HL-60 (cell line): Measurements from ENCODE around the gene TBX10.

ENCODE experiments used
- CTCF ChIP-seq: IDR thresholded peaks from one replicate; pipeline ENCODE4 v1.5.1; 2011; ENCODE audit warnings: low read length, control low read depth, inconsistent platforms; ENCODE audit not compliant: insufficient read depth
- GABPA ChIP-seq: IDR thresholded peaks from 2 replicates; pipeline ENCODE4 v1.6.1; 2012; ENCODE audit warnings: low read depth
- POLR2AphosphoS5 ChIP-seq: IDR thresholded peaks from 2 replicates; pipeline ENCODE4 v1.6.1; 2012; ENCODE audit warnings: low read depth
- SPI1 ChIP-seq: IDR thresholded peaks from 2 replicates; pipeline ENCODE4 v1.6.1; 2012; ENCODE audit warnings: low read depth, mild to moderate bottlenecking, borderline replicate concordance

- TF ChIP-seq CTCF (no peak), POLR2AphosphoS5 (no peak), SPI1 (no peak), GABPA (no peak)
Measured at GRCh38 chr11:67651976-67652781, 12.6 kb upstream of the TBX10 start.
